GM21576 (cell line): ENCODE results near the gene ITGA6.

Experiments used
- ATAC-seq: cut with Tn5 transposase; IDR thresholded peaks from one replicate; pipeline ENCODE4 v1.9.1; 2021; ENCODE audit warnings: mild to moderate bottlenecking, moderate library complexity; ENCODE audit not compliant: unreplicated experiment

The ITGA6 gene

DNA sequence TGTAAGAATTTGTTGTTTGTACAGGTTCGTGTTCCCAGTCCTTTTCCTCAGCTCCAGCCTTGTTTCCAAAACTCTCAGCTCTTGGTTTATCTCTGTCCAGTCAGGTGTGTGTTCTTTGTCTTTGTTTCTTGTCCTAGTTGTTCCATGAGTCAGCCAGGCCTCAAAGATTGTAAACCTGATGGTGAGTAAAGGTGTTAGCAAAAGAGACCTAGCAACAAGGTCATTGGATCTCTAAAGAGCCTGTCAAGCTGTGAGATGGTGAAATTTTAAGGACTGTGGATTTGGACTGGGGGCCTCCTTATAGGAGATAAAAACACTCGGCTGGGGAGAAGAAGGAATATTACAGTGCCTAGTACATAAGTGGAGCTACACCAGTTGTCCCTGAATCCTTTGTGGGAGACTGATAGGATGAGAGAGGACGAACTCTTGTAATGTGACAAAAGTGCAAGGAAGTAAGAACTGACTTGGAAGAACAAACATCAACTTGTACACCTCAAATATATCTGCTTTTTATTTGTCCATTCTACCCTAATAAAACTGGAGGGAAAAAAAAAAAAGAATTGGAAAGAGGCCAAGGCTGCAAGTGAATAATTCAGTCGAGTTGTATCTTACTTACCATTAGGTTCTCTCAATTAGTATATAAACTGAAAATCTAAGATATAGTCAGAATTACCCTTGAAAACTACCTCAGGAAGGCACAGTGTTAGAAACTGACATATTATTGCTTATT is 37.2 kb downstream of the ITGA6 start:
- ATAC-seq = no peak

DNA sequence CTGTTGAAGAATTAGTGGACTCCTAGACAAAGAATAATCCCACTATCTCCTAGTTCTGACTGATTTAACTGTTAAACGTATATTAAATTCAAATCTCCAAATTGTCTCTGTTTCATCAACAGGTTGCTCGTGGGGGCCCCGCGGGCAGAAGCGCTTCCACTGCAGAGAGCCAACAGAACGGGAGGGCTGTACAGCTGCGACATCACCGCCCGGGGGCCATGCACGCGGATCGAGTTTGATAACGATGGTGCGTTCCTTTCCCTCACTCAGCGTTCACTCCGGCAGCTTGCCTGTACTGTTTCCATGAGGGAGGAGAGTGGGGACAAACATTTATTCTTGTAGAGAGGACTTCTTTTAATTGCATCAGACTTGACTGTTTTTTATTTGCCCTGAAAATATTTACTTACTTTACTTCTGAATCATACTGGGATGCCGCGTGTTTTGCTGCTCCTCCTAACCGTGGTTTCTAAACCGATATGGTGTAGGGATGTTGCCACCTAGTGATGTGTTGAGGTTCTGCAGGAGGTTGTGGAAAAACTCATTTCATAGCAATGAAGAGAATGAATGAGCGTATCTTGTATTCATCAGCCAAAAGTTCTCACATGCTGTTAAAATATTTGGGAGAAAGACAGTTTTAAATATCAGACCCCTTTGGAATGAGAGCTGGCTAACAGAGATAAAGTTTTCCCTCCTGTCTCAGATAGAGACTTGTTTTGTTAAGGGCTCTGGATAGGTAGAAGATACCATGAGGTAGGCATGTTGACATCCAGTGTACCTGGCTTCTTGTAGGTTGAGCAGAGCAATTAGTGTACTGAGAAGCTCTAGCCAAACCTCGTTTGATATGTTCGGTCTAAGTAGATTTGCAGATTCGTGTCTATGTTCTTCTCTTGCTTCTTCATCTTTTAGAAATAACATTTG is 38.3 kb downstream of the ITGA6 start:
- no peak for ATAC-seq

DNA sequence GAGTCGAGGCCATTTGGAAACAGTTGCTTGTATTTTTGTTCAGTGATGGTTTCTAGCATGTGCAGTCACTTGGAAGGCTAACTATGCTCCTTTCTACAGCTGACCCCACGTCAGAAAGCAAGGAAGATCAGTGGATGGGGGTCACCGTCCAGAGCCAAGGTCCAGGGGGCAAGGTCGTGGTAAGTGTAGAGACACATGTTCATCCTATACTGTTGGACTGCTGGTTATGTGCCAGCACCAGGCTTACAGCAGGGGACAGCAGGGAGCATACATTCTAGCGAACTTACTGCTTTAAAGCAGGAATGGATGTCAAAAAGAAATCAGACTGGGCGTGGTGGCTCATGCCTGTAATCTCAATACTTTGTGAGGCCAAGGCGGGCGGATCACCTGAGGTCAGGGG is 40.0 kb downstream of the ITGA6 start:
- no peak for ATAC-seq

DNA sequence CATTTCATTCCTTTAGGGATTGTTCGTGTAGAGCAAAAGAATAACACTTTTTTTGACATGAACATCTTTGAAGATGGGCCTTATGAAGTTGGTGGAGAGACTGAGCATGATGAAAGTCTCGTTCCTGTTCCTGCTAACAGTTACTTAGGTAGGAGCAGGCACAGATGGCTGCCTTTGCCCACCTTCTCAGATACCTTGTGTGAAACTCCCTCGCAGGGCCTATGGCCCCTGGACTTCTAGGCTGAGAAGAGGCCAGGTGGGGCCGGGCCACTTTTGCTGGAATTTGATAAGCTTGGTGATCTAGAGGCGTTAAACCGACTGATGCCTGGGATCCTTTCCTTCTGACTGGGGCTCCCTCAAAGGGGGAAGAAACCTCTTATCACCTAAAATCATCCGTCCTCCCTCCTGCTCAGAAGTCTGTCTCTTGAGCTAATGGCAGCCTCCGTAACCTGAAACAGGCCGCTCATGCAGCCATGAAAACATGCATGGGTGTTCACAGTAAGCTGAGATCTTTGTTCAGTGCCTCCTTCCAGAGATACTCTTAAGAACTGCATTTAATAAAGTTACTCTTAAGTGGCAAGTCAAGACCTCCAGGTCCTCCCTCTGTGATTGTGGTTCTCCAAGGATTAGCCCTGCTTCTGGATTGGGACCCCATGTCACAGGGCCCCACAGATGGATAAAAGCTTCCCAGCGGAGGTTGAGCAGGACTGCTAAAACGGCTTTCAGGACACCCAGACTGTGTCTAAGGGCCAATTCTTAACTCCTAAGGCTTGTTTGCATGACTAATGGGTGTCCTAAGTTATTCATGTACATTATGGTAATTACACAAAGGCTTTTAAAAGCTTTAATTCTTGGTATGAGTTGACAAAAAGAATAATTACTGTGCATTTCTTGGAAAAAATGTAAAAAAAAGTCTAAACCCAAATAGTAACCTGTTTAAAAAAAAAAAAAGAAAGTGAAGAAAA is 43.9 kb downstream of the ITGA6 start:
- ATAC-seq = no peak

DNA sequence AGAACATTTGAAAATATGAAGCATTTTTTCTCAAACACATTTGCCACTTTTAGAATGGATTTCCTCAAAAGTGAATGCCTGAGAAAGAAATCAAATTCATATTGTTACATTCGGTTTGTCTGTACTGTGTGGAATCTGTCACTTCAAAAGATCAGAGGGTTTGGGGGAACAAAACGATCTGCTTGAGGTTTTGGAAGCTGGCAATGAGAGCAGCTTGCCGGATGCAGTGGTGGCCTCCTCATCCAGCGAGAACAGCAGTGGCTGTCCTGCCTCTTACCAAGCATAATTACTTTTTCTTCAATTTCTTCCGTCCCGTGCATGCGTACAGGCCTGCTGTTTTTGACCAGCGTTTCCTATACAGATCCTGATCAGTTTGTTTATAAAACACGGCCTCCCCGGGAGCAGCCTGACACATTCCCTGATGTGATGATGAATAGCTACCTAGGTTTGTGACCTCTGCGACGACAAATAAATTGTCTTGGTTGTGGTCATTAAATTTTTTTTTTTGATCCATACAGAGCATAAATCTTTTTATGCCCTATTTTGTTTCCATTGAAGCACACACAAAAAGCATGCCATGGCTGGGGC is 45.2 kb downstream of the ITGA6 start:
- no peak for ATAC-seq

DNA sequence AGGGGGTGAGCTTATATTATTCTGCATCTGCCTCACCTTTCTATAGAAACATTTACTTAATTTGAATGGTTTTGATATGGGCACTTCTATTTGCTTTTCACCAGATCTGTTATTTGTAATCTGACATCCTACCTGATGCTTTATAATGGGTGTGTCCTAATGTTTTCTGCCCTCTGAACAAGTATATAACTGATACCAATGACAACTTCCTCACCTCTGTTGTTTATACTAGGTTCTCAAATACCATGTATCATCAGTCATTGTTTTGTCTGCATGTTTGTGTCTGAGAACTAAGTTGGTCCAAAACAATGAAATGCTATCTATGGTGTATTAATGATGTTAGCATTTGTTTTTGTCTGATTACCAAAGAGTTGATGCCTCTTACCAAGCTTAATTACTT is 45.8 kb downstream of the ITGA6 start:
- ATAC-seq = no peak

DNA sequence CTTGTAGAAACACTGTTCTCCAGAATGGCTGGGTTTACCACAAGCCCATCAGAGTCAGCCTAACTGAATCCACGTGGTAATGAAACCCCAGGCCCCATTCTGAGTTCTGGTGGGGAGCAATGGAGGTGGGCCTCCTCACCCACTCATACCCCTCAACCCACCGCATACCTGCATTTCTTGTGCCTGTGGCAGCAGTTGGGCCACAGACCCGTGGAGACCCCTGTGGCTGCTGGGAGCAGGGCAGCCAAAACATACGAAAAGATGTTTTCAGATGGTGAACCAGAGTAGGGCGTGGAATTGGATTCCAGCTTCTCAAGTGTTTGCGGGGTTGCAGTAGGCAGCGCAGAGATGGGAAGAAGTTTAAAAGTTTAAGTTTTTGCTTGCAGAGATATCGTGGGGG is 51.0 kb downstream of the ITGA6 start:
- no peak for ATAC-seq

DNA sequence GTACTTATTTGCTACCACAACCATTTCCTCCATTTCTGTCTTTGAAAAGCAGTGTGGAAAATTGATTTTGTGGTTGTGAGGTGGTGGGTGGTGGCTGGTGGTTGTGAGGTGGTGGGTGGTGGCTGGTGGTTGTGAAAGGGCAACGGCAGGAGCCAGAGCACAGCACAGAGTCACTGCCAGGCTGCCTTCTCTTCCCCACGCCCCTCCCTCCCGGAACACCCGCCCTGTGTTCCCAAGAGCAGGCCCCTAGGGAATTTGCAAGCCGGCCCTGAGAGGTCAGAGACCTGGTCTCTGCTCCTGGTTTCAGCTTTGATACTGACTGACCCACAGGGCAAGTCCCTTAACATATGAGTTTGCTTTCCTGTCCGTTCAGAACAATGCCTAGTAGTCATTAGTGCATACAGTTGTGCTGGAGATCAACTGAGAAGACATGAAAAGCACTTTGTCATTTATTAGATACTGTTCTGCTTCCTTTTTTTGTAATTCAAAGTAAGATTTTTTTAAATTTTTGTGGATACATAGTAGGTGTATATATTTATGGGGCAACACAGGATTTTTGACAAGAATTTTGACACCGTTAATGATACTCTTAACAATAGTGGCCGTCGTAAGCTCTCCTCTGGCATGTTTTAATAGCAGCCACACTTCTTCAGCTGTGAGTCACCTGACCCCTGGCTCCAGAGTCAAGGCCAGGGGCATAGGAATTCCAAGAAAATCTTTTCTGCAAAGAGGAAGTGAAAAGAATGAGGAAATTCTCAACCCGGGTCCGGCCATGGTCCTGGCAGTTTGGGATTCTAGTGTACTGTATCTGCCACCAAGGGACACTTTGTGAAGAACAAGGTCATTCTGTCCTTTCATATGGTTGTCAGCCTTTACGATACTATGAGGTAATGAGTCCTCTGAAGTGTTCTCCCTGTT is 53.2 kb downstream of the ITGA6 start:
- no peak for ATAC-seq

DNA sequence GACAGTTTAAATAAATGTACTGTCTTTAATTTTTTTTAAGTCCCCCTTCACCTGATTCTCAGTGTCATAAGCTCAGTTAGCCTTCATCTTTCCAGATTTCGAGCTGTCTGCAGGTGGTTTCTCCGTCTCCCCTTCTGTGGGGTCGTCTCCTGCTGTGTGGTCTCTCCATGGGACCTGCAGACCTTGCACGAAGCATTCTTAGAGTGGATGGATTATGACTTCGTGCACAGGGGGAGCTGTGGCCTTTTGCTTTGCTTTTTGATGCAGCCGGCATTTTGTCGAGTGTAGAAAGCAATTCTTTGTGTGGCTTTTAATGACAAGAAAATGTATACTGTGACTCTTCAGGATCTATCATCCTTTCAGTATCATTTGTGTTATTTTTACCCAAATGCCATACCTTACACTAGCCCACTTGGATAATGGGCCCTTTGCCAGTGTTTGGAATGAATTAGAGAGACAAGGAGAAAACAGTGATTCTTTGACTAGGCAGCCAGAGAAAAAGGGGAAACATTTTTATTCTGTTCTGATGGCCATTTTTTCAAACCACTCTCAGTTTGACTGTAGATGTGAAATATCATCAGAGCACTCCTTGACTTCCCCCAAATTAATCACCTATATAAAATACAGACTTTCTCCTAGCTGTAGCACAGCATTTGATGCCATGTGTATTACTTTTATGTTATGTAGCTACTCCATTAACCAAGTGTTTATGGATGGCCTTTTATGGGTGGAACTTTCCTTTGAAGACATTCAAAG is 54.3 kb downstream of the ITGA6 start:
- no peak for ATAC-seq

DNA sequence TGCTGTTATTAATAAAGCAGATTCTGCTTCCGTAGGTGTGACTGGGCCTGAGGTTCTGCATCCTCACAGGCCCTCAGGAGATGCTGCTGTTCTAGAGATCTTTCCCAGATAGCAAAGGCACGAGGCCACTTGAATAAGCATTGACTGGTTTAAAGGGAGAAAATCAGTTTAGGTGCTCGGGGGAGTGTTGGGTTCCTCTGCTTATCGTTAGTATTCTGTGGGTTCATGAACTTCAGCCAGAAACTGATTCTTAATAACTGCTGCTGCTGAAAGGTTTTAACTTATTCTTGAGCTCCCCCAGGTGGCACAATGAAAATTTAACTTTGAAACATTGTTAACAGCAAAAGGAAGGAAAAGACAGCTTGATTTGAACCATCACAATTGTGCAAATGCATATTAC is 56.9 kb downstream of the ITGA6 start:
- ATAC-seq = no peak

DNA sequence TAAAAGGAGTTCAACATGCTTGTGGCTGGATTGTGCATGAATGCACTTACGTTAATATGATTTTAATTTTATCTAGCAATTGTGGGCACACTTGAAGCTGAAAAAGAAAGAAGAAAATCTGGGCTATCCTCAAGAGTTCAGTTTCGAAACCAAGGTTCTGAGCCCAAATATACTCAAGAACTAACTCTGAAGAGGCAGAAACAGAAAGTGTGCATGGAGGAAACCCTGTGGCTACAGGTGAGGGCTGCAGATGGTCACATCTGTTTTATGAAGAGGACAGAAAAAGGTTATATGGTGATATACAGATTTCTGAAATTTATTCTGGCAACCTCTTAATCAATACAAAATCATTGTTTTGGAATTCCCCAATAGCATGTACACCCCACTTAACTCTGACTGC is 57.3 kb downstream of the ITGA6 start:
- ATAC-seq = no peak

DNA sequence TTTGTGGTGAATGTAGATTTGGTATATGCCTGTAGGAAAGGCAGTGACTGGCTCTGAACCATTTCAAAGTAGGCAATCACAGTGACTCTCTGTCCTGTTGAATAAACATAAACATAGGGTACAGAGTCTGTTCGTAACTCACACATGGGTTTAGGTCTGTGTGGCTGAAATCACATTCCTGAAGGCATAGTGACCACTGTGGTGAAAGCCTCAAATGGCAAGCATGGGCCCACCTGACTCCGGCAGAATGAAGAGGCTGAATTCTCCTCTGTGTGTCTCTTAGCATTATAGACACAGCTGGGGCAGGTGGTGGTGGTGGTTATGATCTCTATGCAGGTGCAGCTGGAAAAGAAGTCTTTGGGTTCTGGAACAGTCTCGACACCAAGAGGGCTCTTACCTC is 61.2 kb downstream of the ITGA6 start:
- ATAC-seq = no peak

DNA sequence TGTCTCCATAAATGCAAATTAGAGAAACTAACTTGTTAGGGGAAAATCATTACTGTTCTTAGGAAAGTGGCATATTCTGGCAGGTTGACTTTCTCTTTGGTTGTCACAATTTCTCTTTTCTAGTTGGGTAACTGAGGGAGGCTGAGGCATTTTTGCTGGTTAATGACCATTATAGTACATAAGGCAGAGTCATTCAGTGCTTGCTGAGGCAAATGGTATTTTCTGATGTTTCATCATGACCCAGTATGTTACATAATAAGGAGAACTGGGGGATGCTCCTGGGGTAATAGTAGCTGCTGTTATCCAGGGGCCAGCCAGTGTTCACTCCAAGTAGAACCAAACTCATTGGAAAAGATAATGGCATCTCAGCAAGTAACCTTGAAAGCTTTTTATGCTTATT is 62.3 kb downstream of the ITGA6 start:
- ATAC-seq = no peak

DNA sequence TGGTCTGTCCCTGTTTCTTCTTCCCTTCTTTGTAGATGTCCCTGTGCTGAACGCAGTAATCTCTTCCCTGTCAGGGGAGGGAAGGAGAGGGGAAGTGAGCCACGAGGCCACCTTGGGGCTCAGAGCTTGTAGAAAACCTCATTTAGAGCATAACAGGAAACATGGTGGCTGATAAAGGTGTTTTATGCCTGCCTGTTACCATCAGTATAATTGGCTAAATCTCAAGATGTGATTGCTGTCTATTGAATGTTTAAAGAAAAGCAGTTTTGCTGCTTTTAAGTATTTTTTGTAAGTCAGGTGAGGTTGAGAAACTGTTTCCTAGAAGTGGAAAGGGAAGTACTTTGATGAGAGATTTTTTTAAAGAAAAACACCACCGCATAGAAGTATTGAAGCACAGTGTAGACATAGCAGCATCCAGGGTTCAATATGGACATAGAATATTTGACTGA is 68.8 kb downstream of the ITGA6 start:
- ATAC-seq = no peak

DNA sequence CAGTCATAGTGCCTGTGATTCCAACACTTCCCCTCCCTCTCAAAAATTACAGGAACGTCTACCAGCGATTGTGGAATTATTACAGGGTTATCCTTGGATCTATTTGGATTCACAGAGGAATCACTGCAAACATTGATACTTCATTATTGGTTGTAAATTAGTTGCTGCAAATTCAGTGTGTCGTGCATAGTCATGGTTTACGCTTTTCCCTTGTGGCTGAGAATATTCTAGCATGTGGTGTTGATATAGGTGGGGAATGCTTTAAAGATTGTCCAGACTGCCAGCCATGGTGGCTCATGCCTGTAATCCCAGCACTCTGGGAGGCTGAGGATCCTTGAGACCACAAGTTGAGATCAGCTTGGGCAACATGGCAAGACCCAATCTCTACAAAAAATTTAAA is 79.8 kb downstream of the ITGA6 start:
- ATAC-seq = no peak

DNA sequence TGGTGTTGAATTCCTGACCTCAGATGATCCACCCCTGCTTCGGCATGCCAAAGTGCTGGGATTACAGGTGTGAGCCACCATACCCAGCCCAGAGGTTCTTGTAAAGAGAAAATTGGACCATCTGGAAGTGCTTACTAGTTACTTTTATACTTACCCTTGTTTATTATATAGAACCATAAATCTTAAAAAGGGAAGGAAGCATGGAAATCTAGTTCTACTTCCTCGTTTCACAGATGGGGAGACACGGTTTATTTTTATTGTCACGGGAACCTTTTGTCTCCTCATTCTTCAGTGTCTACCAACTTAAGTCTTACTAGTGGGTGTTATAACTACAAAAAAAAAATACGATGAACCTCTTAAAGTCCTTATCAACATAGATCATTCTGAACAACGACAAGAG is 82.7 kb downstream of the ITGA6 start:
- no peak for ATAC-seq

DNA sequence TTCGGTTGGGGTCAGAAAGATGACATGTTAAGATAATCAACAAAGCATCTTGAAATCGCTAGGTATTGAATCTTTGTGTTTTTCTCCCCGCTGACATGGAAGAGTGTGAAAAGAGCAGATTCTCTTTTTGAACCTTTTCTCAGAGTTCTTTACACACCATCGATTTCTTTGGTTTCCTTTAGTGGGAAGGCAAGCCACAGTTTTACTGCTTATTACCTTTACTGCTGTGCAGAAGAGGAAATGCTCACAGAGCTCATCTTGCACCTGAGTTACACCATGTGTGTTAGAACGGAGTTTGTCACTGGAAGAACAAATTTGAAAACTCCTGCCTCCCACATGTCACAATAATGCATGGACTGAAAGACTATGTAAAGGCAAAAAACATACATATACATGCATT is 83.2 kb downstream of the ITGA6 start:
- no peak for ATAC-seq

DNA sequence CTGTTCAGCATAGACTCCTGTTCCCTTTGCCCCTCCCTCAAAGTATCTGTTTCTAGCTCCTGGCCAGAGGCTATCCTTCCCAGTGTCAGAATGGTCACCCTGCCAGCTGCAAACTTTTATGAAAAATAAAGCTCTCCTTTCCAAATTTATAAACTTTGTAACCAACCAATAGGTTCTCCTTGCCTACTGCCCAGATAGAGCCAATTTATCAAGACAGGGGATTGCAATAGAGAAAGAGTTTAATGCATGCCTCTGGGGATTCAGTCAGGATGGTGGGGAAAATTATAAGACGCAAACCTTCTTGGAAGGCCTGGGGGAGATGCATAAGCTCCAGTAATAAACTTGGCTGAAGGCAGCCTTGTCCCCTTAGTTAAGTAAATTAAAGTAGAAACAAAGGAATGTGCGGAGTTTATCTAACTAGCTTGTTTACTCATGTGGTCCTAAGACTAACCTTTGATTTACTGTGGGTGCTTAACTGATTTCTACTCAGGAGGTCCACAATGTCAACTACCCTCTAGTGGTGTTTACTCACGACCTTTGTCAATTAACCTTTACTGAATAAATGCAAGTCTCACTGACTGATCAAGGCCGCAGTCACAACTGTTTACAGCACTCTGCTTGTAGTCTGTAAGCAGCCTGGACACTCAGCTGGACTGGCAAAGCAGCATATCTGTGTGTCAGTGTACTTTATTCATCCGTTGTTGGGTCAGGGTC is 85.6 kb downstream of the ITGA6 start:
- ATAC-seq = no peak
